Measurements from ENCODE around the gene PDE4B. TPM values are rescaled to one million over a fixed set of nuclear protein-coding genes. Genes with fewer than 3 reads are reported as not detected.

Gene PDE4B
- total and polyA plus RNA-seq, 12 donors, result 2.0 to 63.2 (median 15.3) TPM

GRCh38 chr1:66334318-66334717, 541.6 kb downstream of the PDE4B start:
- TF ChIP-seq, protein P1, sequence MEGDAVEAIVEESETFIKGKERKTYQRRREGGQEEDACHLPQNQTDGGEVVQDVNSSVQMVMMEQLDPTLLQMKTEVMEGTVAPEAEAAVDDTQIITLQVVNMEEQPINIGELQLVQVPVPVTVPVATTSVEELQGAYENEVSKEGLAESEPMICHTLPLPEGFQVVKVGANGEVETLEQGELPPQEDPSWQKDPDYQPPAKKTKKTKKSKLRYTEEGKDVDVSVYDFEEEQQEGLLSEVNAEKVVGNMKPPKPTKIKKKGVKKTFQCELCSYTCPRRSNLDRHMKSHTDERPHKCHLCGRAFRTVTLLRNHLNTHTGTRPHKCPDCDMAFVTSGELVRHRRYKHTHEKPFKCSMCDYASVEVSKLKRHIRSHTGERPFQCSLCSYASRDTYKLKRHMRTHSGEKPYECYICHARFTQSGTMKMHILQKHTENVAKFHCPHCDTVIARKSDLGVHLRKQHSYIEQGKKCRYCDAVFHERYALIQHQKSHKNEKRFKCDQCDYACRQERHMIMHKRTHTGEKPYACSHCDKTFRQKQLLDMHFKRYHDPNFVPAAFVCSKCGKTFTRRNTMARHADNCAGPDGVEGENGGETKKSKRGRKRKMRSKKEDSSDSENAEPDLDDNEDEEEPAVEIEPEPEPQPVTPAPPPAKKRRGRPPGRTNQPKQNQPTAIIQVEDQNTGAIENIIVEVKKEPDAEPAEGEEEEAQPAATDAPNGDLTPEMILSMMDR (IDR thresholded peaks at IDR 0.05), result no peak
- H3K27me3 ChIP-seq, result no peaks in the 10 kb centered on the region
- intact Hi-C loops (cut with DNase I), result loop anchor here (5.0 to 10.0 kb wide), 8 partner anchors 57 to 113 kb away; no protein-coding TSS in a partner anchor
- H3K4me3 ChIP-seq, result peak overlapping the region; percentile 32 to 72 (median 60)
- ATAC-seq (peak in 2 of 8 donors; percentile 23 to 27), DNase-seq (no peak)
- WGBS, 2 donors, result 19 to 26% methylated on average over 2 of the region's 2 CpGs
- H3K36me3 ChIP-seq, result peaks cover 0 to 16% (median 0%) of the 10 kb centered on the region in 9 donors
- H3K4me1 ChIP-seq, result peaks cover 0 to 74% (median 38%) of the 10 kb centered on the region in 9 donors
- H3K27ac ChIP-seq, result peak overlapping the region; percentile 53 to 97 (median 89)
- H3K9me3 ChIP-seq, result no peaks in the 10 kb centered on the region

- TF ChIP-seq, protein P1 (IDR thresholded peaks at IDR 0.05), result no peak
- H3K36me3 ChIP-seq, result peaks cover 0 to 16% (median 0%) of the 10 kb centered on the region in 9 donors
- H3K9me3 ChIP-seq, result no peaks in the 10 kb centered on the region
- DNase-seq (no peak), ATAC-seq (no peak)
- peak overlapping the region in 8 of 10 donors; percentile 38 to 72 (median 65) for H3K4me3 ChIP-seq
- peaks cover 0 to 77% (median 43%) of the 10 kb centered on the region in 9 donors for H3K4me1 ChIP-seq
- 27 to 38% methylated on average over 2 of the region's 2 CpGs for WGBS, 2 donors
- peak overlapping the region; percentile 3 to 97 (median 89) for H3K27ac ChIP-seq
- intact Hi-C loops (cut with DNase I), result loop anchor here in 6 of 10 donors (10.0 kb wide), 3 partner anchors 60 to 110 kb away; no protein-coding TSS in a partner anchor
- H3K27me3 ChIP-seq, result no peaks in the 10 kb centered on the region
These were observed 542.4 kb downstream of the PDE4B start for GRCh38 chr1:66335125-66335524.

- H3K9me3 ChIP-seq, result no peaks in the 10 kb centered on the region
- no peaks in the 10 kb centered on the region for H3K27me3 ChIP-seq
- ATAC-seq (peak; percentile 74 to 87 (median 82)), DNase-seq (peak; percentile 50 to 87)
- H3K27ac ChIP-seq, result peak overlapping the region; percentile 3 to 97 (median 89)
- intact Hi-C loops (cut with DNase I), result loop anchor here in 6 of 10 donors (10.0 kb wide), 3 partner anchors 61 to 109 kb away; no protein-coding TSS in a partner anchor
- WGBS, 2 donors, result 16 to 17% methylated on average over 10 of the region's 10 CpGs
- H3K36me3 ChIP-seq, result peaks cover 0 to 18% (median 0%) of the 10 kb centered on the region in 9 donors
- H3K4me1 ChIP-seq, result peaks cover 0 to 78% (median 44%) of the 10 kb centered on the region in 9 donors
- peak overlapping the region in 9 of 10 donors; percentile 16 to 72 (median 61) for H3K4me3 ChIP-seq
- TF ChIP-seq, protein P1 (IDR thresholded peaks at IDR 0.05), result no peak
These were observed 543.4 kb downstream of the PDE4B start for GRCh38 chr1:66335859-66336640.

- Histone ChIP-seq H3K27me3 (no peaks in the 10 kb centered on the region), H3K27ac (peak overlapping the region; percentile 3 to 97 (median 89)), H3K9me3 (no peaks in the 10 kb centered on the region), H3K4me1 (peaks cover 0 to 78% (median 47%) of the 10 kb centered on the region in 9 donors), H3K4me3 (peak overlapping the region in 7 of 10 donors; percentile 16 to 72 (median 69)), H3K36me3 (peaks cover 0 to 23% (median 0%) of the 10 kb centered on the region in 9 donors)
- DNase-seq (no peak), ATAC-seq (no peak)
- intact Hi-C loops (cut with DNase I), result loop anchor here in 6 of 10 donors (10.0 kb wide), 3 partner anchors 62 to 108 kb away; no protein-coding TSS in a partner anchor
- TF ChIP-seq, protein P1 (IDR thresholded peaks at IDR 0.05), result no peak
- WGBS, 2 donors, result 68 to 73% methylated on average over 2 of the region's 2 CpGs
These were observed 543.9 kb downstream of the PDE4B start for GRCh38 chr1:66336641-66336990.
